PC-9 (cell line): Measurements from ENCODE around the gene ZFP1.

Experiments used
- EZH2 ChIP-seq: fragments of 200-600 bp; sonication (generic); IDR thresholded peaks from 2 replicates; pipeline ENCODE4 v1.8.0; 2017; ENCODE audit warnings: antibody characterized with exemption, low read depth
- TF ChIP-seq, protein P1 (sequence below): fragments of 200-600 bp; sonication (generic); conservative IDR thresholded peaks from 2 replicates; pipeline ENCODE4 v1.6.1; 2017; ENCODE audit warnings: mixed run types, antibody characterized with exemption, mild to moderate bottlenecking, moderate library complexity

DNA sequence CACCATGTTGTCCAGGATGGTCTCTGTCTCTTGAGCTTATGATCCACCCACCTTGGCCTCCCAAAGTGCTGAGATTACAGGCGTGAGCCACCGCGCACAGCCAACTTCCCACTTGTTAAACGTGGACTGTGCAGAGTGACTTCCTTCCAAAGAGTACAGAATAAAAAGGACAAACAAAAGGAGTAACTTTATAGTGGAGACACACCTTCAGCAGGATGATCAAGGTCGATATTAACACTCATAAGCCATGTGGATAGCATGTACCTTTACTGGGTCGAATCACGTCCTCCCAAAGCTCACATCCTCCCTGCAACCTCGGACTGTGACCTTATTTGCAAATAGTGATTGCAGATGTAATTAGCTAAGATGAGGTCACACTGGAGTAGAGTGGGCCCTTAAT is 10.1 kb upstream of the ZFP1 start:
- TF ChIP-seq, protein P1, sequence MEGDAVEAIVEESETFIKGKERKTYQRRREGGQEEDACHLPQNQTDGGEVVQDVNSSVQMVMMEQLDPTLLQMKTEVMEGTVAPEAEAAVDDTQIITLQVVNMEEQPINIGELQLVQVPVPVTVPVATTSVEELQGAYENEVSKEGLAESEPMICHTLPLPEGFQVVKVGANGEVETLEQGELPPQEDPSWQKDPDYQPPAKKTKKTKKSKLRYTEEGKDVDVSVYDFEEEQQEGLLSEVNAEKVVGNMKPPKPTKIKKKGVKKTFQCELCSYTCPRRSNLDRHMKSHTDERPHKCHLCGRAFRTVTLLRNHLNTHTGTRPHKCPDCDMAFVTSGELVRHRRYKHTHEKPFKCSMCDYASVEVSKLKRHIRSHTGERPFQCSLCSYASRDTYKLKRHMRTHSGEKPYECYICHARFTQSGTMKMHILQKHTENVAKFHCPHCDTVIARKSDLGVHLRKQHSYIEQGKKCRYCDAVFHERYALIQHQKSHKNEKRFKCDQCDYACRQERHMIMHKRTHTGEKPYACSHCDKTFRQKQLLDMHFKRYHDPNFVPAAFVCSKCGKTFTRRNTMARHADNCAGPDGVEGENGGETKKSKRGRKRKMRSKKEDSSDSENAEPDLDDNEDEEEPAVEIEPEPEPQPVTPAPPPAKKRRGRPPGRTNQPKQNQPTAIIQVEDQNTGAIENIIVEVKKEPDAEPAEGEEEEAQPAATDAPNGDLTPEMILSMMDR: no peak
- no peak for TF ChIP-seq EZH2
